Measurements from ENCODE around the gene C2. TPM values are rescaled to one million over a fixed set of nuclear protein-coding genes. Genes with fewer than 3 reads are reported as not detected.

C2 gene
- total RNA-seq, 2 donors from 2014 or later: 3.4 to 5.1 TPM

Other genes starting within 250 kb of the C2 start
- 1 to 10 TPM; 2.3 to 6.9 TPM for gene LY6G5C, start 246.7 kb upstream of the C2 start, total RNA-seq
- gene ABHD16A, start 224.4 kb upstream of the C2 start, total RNA-seq: 10 to 100 TPM; 48.9 TPM
- not detected for gene LY6G6F, start 220.9 kb upstream of the C2 start, total RNA-seq
- gene LY6G6D, start 212.4 kb upstream of the C2 start, total RNA-seq: not detected
- gene LY6G6C, start 206.0 kb upstream of the C2 start, total RNA-seq: under 1 TPM; 0.25 to 0.67 TPM
- under 1 TPM in 1 of 2 donors, not detected in 1; 0.10 TPM for gene MPIG6B, start 204.3 kb upstream of the C2 start, total RNA-seq
- gene DDAH2, start 198.4 kb upstream of the C2 start, total RNA-seq: 10 to 100 TPM; 19.0 to 19.6 TPM
- gene CLIC1, start 191.2 kb upstream of the C2 start, total RNA-seq: 100 to 1,000 TPM; 253 to 318 TPM
- gene MSH5, start 187.7 kb upstream of the C2 start, total RNA-seq: 10 to 100 TPM; 84.9 to 98.4 TPM
- 10 to 100 TPM; 15.7 to 18.0 TPM for gene SAPCD1, start 165.1 kb upstream of the C2 start, total RNA-seq
- gene VWA7, start 150.4 kb upstream of the C2 start, total RNA-seq: 1 to 10 TPM; 3.3 to 3.4 TPM
- gene VARS1, start 132.0 kb upstream of the C2 start, total RNA-seq: 100 to 1,000 TPM in 1 of 2 donors, 10 to 100 TPM in 1; 91.3 to 101 TPM
- gene LSM2, start 120.8 kb upstream of the C2 start, total RNA-seq: 100 to 1,000 TPM; 122 to 123 TPM
- 1 to 10 TPM; 2.9 to 3.1 TPM for gene HSPA1L, start 112.4 kb upstream of the C2 start, total RNA-seq
- gene HSPA1A, start 112.2 kb upstream of the C2 start, total RNA-seq: 10 to 100 TPM; 16.5 to 37.6 TPM
- gene HSPA1B, start 100.0 kb upstream of the C2 start, total RNA-seq: 10 to 100 TPM; 31.6 to 44.9 TPM
- 10 to 100 TPM; 24.0 to 27.1 TPM for gene NEU1, start 64.9 kb upstream of the C2 start, total RNA-seq
- gene SLC44A4, start 48.7 kb upstream of the C2 start, total RNA-seq: under 1 TPM; 0.22 to 0.23 TPM
- 10 to 100 TPM; 49.2 to 64.7 TPM for gene EHMT2, start 30.0 kb upstream of the C2 start, total RNA-seq
- 1 to 10 TPM in 1 of 2 donors, under 1 TPM in 1; 0.88 to 1.9 TPM for gene ZBTB12, start 25.6 kb upstream of the C2 start, total RNA-seq
- gene CFB, start 18.4 kb downstream of the C2 start, total RNA-seq: 1 to 10 TPM; 1.1 to 3.5 TPM
- gene NELFE, start 31.3 kb downstream of the C2 start, total RNA-seq: 10 to 100 TPM; 65.0 to 71.5 TPM
- gene SKIC2, start 31.5 kb downstream of the C2 start, total RNA-seq: 10 to 100 TPM; 75.7 to 79.7 TPM
- gene DXO, start 44.4 kb downstream of the C2 start, total RNA-seq: 10 to 100 TPM; 23.3 to 34.7 TPM
- gene C4A, start 54.3 kb downstream of the C2 start, total RNA-seq: 1 to 10 TPM; 6.9 to 7.6 TPM
- 1 to 10 TPM; 4.9 to 6.4 TPM for gene C4B, start 87.1 kb downstream of the C2 start, total RNA-seq
- gene CYP21A2, start 110.7 kb downstream of the C2 start, total RNA-seq: 1 to 10 TPM; 1.1 to 1.3 TPM
- gene TNXB, start 181.6 kb downstream of the C2 start, total RNA-seq: 10 to 100 TPM; 10.9 to 15.0 TPM
- gene ATF6B, start 200.5 kb downstream of the C2 start, total RNA-seq: 100 to 1,000 TPM in 1 of 2 donors, 10 to 100 TPM in 1; 99.9 to 105 TPM
- gene FKBPL, start 202.6 kb downstream of the C2 start, total RNA-seq: 1 to 10 TPM; 6.9 to 9.1 TPM
- 1 to 10 TPM in 1 of 2 donors, under 1 TPM in 1; 0.83 to 1.2 TPM for gene PRRT1, start 224.2 kb downstream of the C2 start, total RNA-seq
- gene PPT2, start 226.4 kb downstream of the C2 start, total RNA-seq: 10 to 100 TPM; 17.9 to 18.2 TPM
- gene EGFL8, start 236.9 kb downstream of the C2 start, total RNA-seq: 10 to 100 TPM in 1 of 2 donors, 1 to 10 TPM in 1; 9.6 to 11.2 TPM
- 10 to 100 TPM; 29.6 to 30.4 TPM for gene AGPAT1, start 248.4 kb downstream of the C2 start, total RNA-seq